ENCODE results near the gene PPM1B.

PPM1B gene

GRCh38 chr2:44271296-44271695 is 102.6 kb downstream of the PPM1B start:
- no peak for TF ChIP-seq ZNF274 (IDR thresholded peaks at IDR 0.05; ENCODE audit: low read depth, low read length)
- H3K4me3 ChIP-seq (ENCODE audit: low read length) = no peak overlapping the region

- no peak for TF ChIP-seq ZNF274 (IDR thresholded peaks at IDR 0.05; ENCODE audit: low read depth, low read length)
- no peak overlapping the region for H3K4me3 ChIP-seq (ENCODE audit: low read length)
These were observed 104.4 kb downstream of the PPM1B start for GRCh38 chr2:44273076-44273475.

- H3K4me3 ChIP-seq (ENCODE audit: low read length) = no peak overlapping the region
- no peak for TF ChIP-seq ZNF274 (IDR thresholded peaks at IDR 0.05; ENCODE audit: low read depth, low read length)
These were observed 104.9 kb downstream of the PPM1B start for GRCh38 chr2:44273596-44273995.

DNA sequence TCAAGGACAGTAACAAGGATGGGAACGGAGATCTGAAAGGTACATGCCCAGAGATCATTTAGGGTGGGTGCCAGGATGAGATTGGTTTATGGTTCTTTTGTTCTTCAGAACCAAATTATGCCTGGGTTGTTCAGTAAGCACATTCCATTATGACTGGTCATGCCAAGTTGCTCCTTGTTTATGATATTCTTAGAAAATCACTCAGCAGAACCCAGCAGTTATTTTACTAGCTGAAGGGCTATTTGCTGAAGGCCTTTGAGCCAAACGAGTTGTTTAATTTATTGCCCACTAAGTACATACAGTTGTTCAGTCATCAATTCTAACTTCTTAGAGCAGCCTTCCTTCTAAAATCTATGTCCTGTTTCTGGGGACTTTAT is 107.2 kb downstream of the PPM1B start:
- no peak for TF ChIP-seq ZNF274 (IDR thresholded peaks at IDR 0.05; ENCODE audit: low read depth, low read length)
- H3K4me3 ChIP-seq (ENCODE audit: low read length) = no peak overlapping the region

DNA sequence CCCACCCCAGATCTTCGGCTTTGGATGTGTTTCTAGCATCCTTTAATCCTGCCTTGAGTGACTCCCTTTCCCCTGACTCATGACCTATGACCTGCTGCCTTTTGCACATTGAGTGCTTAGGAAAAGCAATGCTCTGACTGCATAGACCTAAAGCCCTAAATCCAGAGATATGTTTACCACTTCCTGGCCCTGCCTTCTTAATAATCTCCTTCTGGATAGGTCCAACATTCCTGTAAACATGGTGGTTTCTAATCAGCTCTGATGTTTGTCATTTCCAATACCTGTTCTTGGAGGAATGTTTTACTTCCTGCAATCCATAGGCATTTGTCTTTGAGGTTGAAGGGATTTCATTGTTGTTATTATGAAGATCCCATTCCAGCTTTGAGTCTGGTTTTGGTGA is 108.9 kb downstream of the PPM1B start:
- H3K4me3 ChIP-seq (ENCODE audit: low read length) = no peak overlapping the region
- TF ChIP-seq ZNF274 (IDR thresholded peaks at IDR 0.05; ENCODE audit: low read depth, low read length) = no peak

DNA sequence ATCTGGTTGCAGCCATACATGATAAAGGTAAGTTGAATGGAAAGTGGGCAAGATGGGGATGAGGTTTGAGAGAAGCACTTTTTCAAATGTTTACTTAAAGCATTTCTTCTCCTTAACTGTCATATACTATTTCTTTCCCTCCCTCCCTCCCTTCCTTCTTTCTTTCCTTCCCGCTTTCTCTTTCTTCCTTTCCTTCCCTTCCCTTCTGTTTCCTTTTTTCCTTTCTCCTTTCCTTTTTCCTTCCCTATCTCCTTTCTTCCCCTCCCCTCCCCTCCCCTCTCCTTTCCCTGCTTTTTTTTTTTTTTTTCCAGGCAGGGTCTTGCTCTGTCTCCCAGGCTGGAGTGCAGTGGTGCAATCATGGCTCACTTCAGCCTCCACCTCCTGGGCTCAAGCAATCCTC is 112.2 kb downstream of the PPM1B start:
- H3K4me3 ChIP-seq (ENCODE audit: low read length) = no peak overlapping the region
- no peak for TF ChIP-seq ZNF274 (IDR thresholded peaks at IDR 0.05; ENCODE audit: low read depth, low read length)

Data from GM08714 (cell line).